UCSD-AML1 (cell line): ENCODE measurements around the gene CABP7.
A peak's percentile ranks its signal among the peaks of the same experiment; 100 is the strongest.

Source experiments
- DNase-seq: peaks from one replicate; lab custom pipeline; 2025; ENCODE audit not compliant: unreplicated experiment; lab: John Stamatoyannopoulos, UW

Gene CABP7

GRCh38 chr22:29722587-29722986 lies 2.8 kb downstream of the CABP7 start:
- no peak for DNase-seq

GRCh38 chr22:29723766-29724165 lies 4.0 kb downstream of the CABP7 start:
- DNase-seq, result no peak

DNA sequence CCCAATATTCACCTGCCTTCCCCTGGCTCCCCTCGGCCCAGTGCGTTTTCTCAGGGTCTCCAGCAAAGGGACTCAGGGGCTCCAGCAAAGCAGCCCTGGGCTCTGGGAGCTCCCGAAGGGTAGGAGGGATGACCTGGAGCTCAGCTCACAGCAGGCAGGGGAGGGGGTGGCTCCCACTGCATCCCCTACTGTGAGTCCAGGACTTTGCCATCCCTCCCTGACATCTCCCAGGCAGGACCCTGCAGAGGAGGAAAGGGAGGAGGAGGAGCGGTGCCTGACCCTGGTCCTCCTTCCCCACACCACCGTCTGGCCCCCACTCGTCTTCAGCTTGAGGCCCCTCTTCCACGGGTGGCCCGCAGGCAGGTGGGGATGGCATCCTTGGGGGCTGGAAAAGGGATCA lies 5.0 kb downstream of the CABP7 start:
- DNase-seq, result no peak

DNA sequence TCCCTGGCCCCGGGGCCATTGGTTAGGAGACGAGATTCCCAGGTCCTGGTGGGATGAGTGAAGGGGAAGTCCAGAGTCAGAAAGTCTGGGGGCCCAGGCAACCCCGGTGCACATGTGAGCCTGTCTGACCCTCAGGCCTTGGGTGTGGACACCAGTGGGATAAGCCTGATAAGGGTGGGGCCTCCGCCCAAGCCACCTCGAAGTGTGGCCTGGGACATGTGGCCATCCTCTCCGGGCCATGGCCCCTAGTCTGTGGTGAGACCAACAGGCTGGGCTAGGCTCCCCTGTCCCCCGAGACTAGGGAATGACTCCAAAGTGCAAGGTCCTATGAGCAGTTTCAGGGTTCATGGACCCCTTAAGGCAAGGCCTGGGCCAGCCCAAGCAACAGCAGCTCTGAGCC lies 6.3 kb downstream of the CABP7 start:
- DNase-seq, result no peak

DNA sequence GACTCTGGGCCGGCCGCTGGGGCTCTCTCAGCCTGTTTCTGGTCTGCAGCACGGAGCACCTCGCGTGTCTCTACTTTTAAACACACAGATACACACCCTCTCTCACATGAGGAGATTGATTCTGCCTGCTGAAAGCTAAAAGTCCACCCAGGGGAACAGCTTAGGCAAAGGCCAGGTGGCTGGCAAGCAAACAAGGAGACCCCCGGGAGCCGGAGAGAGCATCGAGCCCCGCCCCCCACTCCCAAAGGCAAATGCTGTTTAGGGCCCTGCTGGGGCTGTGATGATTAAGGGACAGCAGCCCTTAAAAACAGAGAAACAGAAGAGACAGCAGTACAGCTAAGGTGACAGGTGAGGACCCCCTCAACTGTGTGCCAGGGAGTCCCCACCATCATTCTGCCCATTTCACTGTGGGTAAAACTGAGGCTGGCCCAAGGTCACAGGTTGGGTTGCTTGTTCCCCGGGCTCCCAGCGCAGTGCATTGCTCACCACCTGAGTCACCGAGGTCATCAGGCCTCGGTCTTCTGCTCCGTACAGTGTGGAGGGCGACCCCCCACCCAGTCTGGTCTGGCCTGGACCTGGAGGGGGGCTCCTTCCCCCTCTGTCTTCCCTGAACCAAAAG lies 6.8 kb downstream of the CABP7 start:
- no peak for DNase-seq

GRCh38 chr22:29727131-29727523 lies 7.3 kb downstream of the CABP7 start:
- peak; percentile 35 for DNase-seq

GRCh38 chr22:29729161-29729560 lies 9.4 kb downstream of the CABP7 start:
- no peak for DNase-seq

GRCh38 chr22:29731058-29731850 lies 11.5 kb downstream of the CABP7 start:
- DNase-seq, result no peak

- DNase-seq, result no peak
Measured at GRCh38 chr22:29732883-29733282, 13.1 kb downstream of the CABP7 start.

DNA sequence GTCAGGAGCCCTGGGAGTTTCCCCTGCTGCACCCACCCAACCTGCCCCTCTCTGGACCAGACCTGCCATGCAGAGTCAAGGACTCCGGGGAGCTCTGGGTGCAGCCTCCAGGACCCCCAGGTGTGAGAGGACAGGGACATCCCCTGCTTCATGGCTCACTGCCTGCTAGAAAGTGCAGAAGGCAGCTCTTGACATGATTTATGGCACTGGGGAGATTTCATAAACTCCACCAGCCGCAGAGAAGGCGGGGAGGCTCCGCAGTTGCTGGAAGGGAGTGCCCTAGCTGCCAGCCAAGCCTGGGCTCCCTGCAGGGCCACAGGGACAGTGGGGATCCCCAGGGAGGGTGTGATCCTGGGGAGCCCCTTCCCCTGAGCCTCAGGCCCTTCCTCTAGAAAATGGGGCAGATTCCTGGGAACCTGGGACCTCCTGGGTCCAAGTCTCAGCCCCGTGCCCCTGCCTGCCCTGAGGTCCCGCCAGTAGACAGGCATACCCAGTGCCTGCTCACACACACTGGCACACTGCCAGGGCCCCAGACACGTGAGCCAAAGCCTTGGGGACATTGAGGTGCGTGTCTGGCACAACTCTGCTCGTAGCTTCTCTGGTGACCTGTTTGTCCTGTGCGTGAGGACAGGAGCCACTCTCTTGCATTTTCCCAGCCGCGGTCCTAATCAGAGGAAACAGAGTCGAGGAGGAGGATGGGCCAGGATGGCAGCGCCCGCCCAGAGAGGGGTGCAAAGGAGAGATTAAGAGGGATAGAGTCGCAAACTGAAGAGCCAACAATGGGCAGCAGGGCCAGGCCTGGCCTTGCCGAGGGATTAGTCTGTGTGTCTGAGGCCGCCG lies 13.8 kb downstream of the CABP7 start:
- DNase-seq, result no peak

GRCh38 chr22:29734406-29734805 lies 14.6 kb downstream of the CABP7 start:
- no peak for DNase-seq

- no peak for DNase-seq
Measured at GRCh38 chr22:29734838-29735237, 15.0 kb downstream of the CABP7 start.

GRCh38 chr22:29735416-29735815 lies 15.6 kb downstream of the CABP7 start:
- no peak for DNase-seq

- DNase-seq, result no peak
Measured at GRCh38 chr22:29737251-29738117, 17.7 kb downstream of the CABP7 start.

GRCh38 chr22:29738118-29738815 lies 18.5 kb downstream of the CABP7 start:
- no peak for DNase-seq

- no peak for DNase-seq
Measured at GRCh38 chr22:29739346-29739875, 19.6 kb downstream of the CABP7 start.

DNA sequence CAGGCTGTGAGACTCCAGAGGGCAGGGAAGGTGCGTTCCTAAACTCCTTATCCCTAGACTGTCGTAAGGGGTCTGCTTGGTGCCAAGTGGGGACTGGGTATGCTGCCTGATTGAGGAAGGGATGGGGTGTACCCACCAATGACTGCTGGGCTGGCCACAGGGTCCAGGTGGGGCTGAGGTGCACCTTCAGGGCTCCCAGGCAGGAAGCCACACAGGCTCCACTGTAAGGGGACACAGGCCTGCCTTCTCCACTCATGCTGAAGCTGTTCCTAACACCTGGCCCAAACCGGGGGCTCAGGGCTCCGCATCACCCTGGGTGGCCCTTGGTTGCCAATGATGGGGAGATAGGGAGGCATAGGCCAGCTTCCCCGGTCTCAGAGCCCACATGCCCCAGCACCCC lies 20.4 kb downstream of the CABP7 start:
- DNase-seq, result no peak

GRCh38 chr22:29741926-29742325 lies 22.1 kb downstream of the CABP7 start:
- DNase-seq, result no peak

GRCh38 chr22:29742326-29742725 lies 22.5 kb downstream of the CABP7 start:
- no peak for DNase-seq

DNA sequence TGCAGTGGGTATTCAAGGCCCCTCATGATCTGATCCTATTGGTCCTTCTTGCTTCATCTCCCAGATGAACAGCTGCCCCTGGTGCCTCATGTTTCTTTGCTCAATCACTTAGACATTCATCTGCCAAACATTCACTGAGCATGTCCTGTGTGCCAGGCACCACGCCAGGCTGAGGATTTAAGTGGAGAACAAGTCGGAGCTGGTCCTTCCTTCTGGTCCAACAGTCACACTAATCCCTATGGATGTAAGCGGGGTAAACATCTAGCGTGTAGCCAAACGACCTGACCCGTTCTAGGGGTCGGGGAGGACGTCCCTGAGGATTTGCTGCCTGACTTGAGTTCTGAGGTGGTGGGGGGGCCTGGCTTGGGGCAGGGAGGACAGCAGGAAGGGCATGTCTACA lies 25.1 kb downstream of the CABP7 start:
- no peak for DNase-seq
